Panc1 (cell line): ENCODE data around the gene CARMIL3.

Experiments
- POLR2AphosphoS5 ChIP-seq: IDR thresholded peaks from 2 replicates; pipeline ENCODE4 v1.6.1; 2012; ENCODE audit warnings: mild to moderate bottlenecking, low read depth, low read length, moderate library complexity
- TCF7L2 ChIP-seq: IDR thresholded peaks from 2 replicates; pipeline ENCODE4 v1.6.1; 2011; ENCODE audit warnings: mild to moderate bottlenecking, low read depth, low read length, inconsistent platforms
- TF ChIP-seq, protein P1 (sequence below): fragments of 450-650 bp; IDR thresholded peaks from 2 replicates; pipeline ENCODE4 v1.5.1; 2017; ENCODE audit warnings: mild to moderate bottlenecking

GRCh38 chr14:24060443-24060842 lies 8.6 kb downstream of the CARMIL3 start:
- TF ChIP-seq, protein P1, sequence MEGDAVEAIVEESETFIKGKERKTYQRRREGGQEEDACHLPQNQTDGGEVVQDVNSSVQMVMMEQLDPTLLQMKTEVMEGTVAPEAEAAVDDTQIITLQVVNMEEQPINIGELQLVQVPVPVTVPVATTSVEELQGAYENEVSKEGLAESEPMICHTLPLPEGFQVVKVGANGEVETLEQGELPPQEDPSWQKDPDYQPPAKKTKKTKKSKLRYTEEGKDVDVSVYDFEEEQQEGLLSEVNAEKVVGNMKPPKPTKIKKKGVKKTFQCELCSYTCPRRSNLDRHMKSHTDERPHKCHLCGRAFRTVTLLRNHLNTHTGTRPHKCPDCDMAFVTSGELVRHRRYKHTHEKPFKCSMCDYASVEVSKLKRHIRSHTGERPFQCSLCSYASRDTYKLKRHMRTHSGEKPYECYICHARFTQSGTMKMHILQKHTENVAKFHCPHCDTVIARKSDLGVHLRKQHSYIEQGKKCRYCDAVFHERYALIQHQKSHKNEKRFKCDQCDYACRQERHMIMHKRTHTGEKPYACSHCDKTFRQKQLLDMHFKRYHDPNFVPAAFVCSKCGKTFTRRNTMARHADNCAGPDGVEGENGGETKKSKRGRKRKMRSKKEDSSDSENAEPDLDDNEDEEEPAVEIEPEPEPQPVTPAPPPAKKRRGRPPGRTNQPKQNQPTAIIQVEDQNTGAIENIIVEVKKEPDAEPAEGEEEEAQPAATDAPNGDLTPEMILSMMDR: no peak
- TF ChIP-seq POLR2AphosphoS5 (no peak), TCF7L2 (no peak)
